GM12878 (cell line): ENCODE measurements around the gene HECTD3. TPM values are rescaled to one million over a fixed set of nuclear protein-coding genes. Genes with fewer than 3 reads are reported as not detected.

Source experiments
- ATAC-seq: fragments of 200-7000 bp; cut with Tn5 transposase; 3 replicates; pipeline ENCODE4 v1.9.1; 2020; ENCODE audit warnings: mild to moderate bottlenecking, moderate library complexity
- BruUV-seq: library from RNA; stranded (reverse); fragments of 400-500 nt; replicated peaks from 2 replicates; lab custom pipeline; 2021; lab: Mats Ljungman, UMichigan
- CTCF ChIA-PET: fragments of 300-600 bp; sonication (Branson Sonifier 250); formaldehyde crosslinking; extraction: SDS; loops from one replicate; lab custom pipeline; 2021; ENCODE audit warnings: inconsistent platforms; lab: Yijun Ruan, JAX
- POLR2A ChIA-PET: fragments of 350-600 bp; formaldehyde crosslinking; extraction: SDS; loops from one replicate; lab custom pipeline; 2021; ENCODE audit warnings: inconsistent platforms; lab: Charles Lee
- RAD21 ChIA-PET: fragments of 300-600 bp; sonication (Branson Sonifier 250); formaldehyde crosslinking; loops from one replicate; lab custom pipeline; 2023; ENCODE audit warnings: antibody characterized with exemption; ENCODE audit not compliant: unreplicated experiment; lab: Charles Lee
- SMC1A ChIA-PET: fragments of 300-600 bp; sonication (Branson Sonifier 250); formaldehyde crosslinking; loops from one replicate; lab custom pipeline; 2023; ENCODE audit not compliant: unreplicated experiment, uncharacterized antibody; lab: Charles Lee
- DNase-seq: peaks from one replicate; pipeline ENCODE4 v3.0.0-alpha.2; 2011; ENCODE audit warnings: low read depth, low spot score
- FAIRE-seq: peaks from 3 replicates; lab custom pipeline; 2011; peaks lifted over from hg19 to GRCh38; lab: Jason Lieb, UNC
- H2AFZ ChIP-seq: 2 replicates; pipeline ENCODE4 v1.6.0; 2011; ENCODE audit warnings: low read depth, low read length, control low read depth; ENCODE audit not compliant: control insufficient read depth
- H3K27ac ChIP-seq: 2 replicates; pipeline ENCODE4 v1.5.1; 2011; ENCODE audit warnings: control low read depth; ENCODE audit not compliant: control insufficient read depth, insufficient read depth
- H3K27me3 ChIP-seq, 2 experiments: replicated peaks in 1 of 2; 2 replicates each; pipeline versions ENCODE4 v1.6.0 to v1.6.1; 2011; ENCODE audit warnings: low read length in 1 of 2; ENCODE audit not compliant: control insufficient read depth in 2 of 2, insufficient read depth in 2 of 2
- H3K36me3 ChIP-seq, 2 experiments: 2 replicates each; pipeline ENCODE4 v1.5.1; 2011; ENCODE audit warnings: low read length in 1 of 2; ENCODE audit not compliant: control insufficient read depth in 2 of 2, insufficient read depth in 2 of 2
- H3K4me1 ChIP-seq: 2 replicates; pipeline ENCODE4 v1.6.1; 2011; ENCODE audit warnings: mild to moderate bottlenecking, low read length, moderate library complexity, mixed read lengths; ENCODE audit not compliant: control insufficient read depth, insufficient read depth
- H3K4me2 ChIP-seq: 2 replicates; pipeline ENCODE4 v1.6.0; 2011; ENCODE audit warnings: control low read depth; ENCODE audit not compliant: control insufficient read depth, insufficient read depth
- H3K4me3 ChIP-seq: fragments of 200-600 bp; sonication (generic); 2 replicates; pipeline ENCODE4 v1.5.1; 2016
- H3K79me2 ChIP-seq: 2 replicates; pipeline ENCODE4 v1.6.0; 2011; ENCODE audit warnings: low read length; ENCODE audit not compliant: control insufficient read depth, insufficient read depth
- H3K9ac ChIP-seq: 2 replicates; pipeline ENCODE4 v1.8.0; 2011; ENCODE audit warnings: low read length, control low read depth, mixed read lengths; ENCODE audit not compliant: control insufficient read depth, insufficient read depth
- H3K9me3 ChIP-seq: replicated peaks from 3 replicates; pipeline ENCODE4 v1.5.1; 2011; ENCODE audit warnings: mild to moderate bottlenecking, low read length; ENCODE audit not compliant: control insufficient read depth, insufficient read depth
- H4K20me1 ChIP-seq: 2 replicates; pipeline ENCODE4 v1.6.0; 2011; ENCODE audit not compliant: control insufficient read depth, insufficient read depth
- BCL3 ChIP-seq: IDR thresholded peaks from 2 replicates; pipeline ENCODE4 v1.6.1; 2011; ENCODE audit warnings: borderline replicate concordance, low read depth, mild to moderate bottlenecking, moderate library complexity, low read length; ENCODE audit not compliant: insufficient read depth, poor library complexity, severe bottlenecking
- E4F1 ChIP-seq: fragments of 450-650 bp; IDR thresholded peaks from 2 replicates; pipeline ENCODE4 v1.6.1; 2018; ENCODE audit warnings: borderline replicate concordance, mild to moderate bottlenecking; ENCODE audit not compliant: partially characterized antibody
- EGR1 ChIP-seq, 2 experiments: IDR thresholded peaks; 1 replicate in 1 of 2; 2 replicates in 1 of 2; pipeline ENCODE4 v1.6.1; 2011 to 2012; ENCODE audit warnings: low read depth in 2 of 2, low read length in 2 of 2, borderline replicate concordance in 1 of 2, mild to moderate bottlenecking in 1 of 2, moderate library complexity in 1 of 2
- MEF2B ChIP-seq: fragments of 450-650 bp; IDR thresholded peaks from 2 replicates; pipeline ENCODE4 v1.6.1; 2018; ENCODE audit warnings: mild to moderate bottlenecking, moderate library complexity; ENCODE audit not compliant: partially characterized antibody, poor library complexity, severe bottlenecking
- SMARCA5 ChIP-seq: fragments of 450-650 bp; IDR thresholded peaks from 2 replicates; pipeline ENCODE4 v1.6.1; 2017; ENCODE audit warnings: mild to moderate bottlenecking
- YY1 ChIP-seq: IDR thresholded peaks from 2 replicates; pipeline ENCODE4 v1.6.1; 2011; ENCODE audit warnings: low read depth, mild to moderate bottlenecking, low read length
- ZNF274 ChIP-seq: IDR thresholded peaks from one replicate; pipeline ENCODE4 v1.8.0; 2011; ENCODE audit not compliant: insufficient read length, insufficient read depth
- ZNF592 ChIP-seq: fragments of 450-650 bp; IDR thresholded peaks from 2 replicates; pipeline ENCODE4 v1.6.1; 2017; ENCODE audit warnings: mild to moderate bottlenecking, moderate library complexity
- WGBS: methylation state at CpG from one replicate; pipeline ENCODE4 v1.1.6; 2016; ENCODE audit warnings: low lambda C conversion rate; ENCODE audit not compliant: insufficient replicate concordance, insufficient coverage; ENCODE audit errors: missing lambda C conversion rate; 5-methylcytosine and 5-hydroxymethylcytosine counted together
- in situ Hi-C: fragments of 300-500 bp; cut with MboI; formaldehyde crosslinking; loops from 9 replicates; pipeline ENCODE4 v1.14.3; 2018; ENCODE audit warnings: mixed read lengths
- intact Hi-C: fragments of 100-400 bp; cut with micrococcal nuclease; formaldehyde crosslinking; loops from one replicate; pipeline ENCODE4 v1.14.2; 2022; ENCODE audit not compliant: unreplicated experiment
- polyA plus RNA-seq, 11 experiments: library from polyadenylated mRNA; depleted of rRNA in 4 of 11; unstranded in 6 of 11; stranded (reverse) in 5 of 11; fragments of >200 nt; fragmentation: Nextera tagmentation in 4 of 11; fragmentation: Illumina TruSeq in 1 of 11; extraction: Ambion mirVana in 4 of 11; extraction: Trizol in 1 of 11; gene quantifications; 1 replicate in 1 of 11; 2 replicates in 10 of 11; pipeline versions ENCODE4 v1.2.1 to v1.2.3, GENCODE V29; 2011 to 2016; ENCODE audit warnings: inconsistent platforms in 2 of 11, missing spikeins in 2 of 11, low read depth in 1 of 11
- total RNA-seq, 4 experiments: library from RNA; depleted of rRNA in 3 of 4; stranded (reverse); fragments of >200 nt in 3 of 4; fragmentation: Illumina TruSeq in 1 of 4; extraction: Trizol in 1 of 4; gene quantifications; 2 replicates each; pipeline versions ENCODE4 v1.2.1 to v1.2.3, GENCODE V29; 2013 to 2021

Gene HECTD3
- total and polyA plus RNA-seq, 10 of the 15 experiments (the other 5 are each of a cell fraction or from before 2014, with no cell fraction given): 3.4 to 30.4 (median 22.6) TPM

GRCh38 chr1:45016090-45016697, 5.1 kb upstream of the HECTD3 start:
- H4K20me1 ChIP-seq: no peaks in the 10 kb centered on the region
- H3K4me1 ChIP-seq: peaks cover 6% of the 10 kb centered on the region
- WGBS: 68% methylated on average over 2 of the region's 2 CpGs
- POLR2A ChIA-PET: interaction anchor here (0.8 kb wide), 1 partner anchor 286 kb away, joined by 4 read pairs; no protein-coding TSS in a partner anchor
- SMC1A ChIA-PET: interaction anchor here (1.0 to 12.5 kb wide), 4 partner anchors 19 to 476 kb away, joined by 3 to 284 read pairs (median 44); partner anchors contain the start of gene TESK2
- H3K9me3 ChIP-seq: no peaks in the 10 kb centered on the region
- DNase-seq: no peak
- in situ Hi-C loops: no loop called here
- H3K4me3 ChIP-seq: no peak overlapping the region
- H3K9ac ChIP-seq: no peak overlapping the region
- TF ChIP-seq SMARCA5: no peak
- TF ChIP-seq ZNF274: no peak
- no peak for TF ChIP-seq E4F1
- no peak for TF ChIP-seq ZNF592
- no peak for TF ChIP-seq YY1
- no peak for TF ChIP-seq MEF2B
- TF ChIP-seq EGR1 (IDR thresholded peaks at IDR 0.05; ENCODE audit: borderline replicate concordance in 1 of 2, low read depth in 2 of 2, low read length in 2 of 2): no peak
- no peak for TF ChIP-seq BCL3
- H3K27ac ChIP-seq: no peak overlapping the region
- peaks cover 4% of the 10 kb centered on the region for H3K79me2 ChIP-seq
- FAIRE-seq: no peak
- no peaks in the 10 kb centered on the region for H3K36me3 ChIP-seq
- H3K27me3 ChIP-seq: no peaks in the 10 kb centered on the region
- RAD21 ChIA-PET: interaction anchor here (1.0 to 12.5 kb wide), 4 partner anchors 35 to 478 kb away, joined by 3 to 313 read pairs (median 72); partner anchors contain the start of genes MUTYH, TESK2 and TOE1
- no peak overlapping the region for H3K4me2 ChIP-seq
- no peak for ATAC-seq
- no TSS peak for BruUV-seq
- intact Hi-C loops: loop anchor here (10.0 kb wide), 2 partner anchors 219 to 569 kb away; partner anchors contain the start of gene NASP
- no peak overlapping the region for H2AFZ ChIP-seq
- CTCF ChIA-PET: interaction anchor here (0.6 to 11.4 kb wide), 8 partner anchors 17 to 477 kb away, joined by 3 to 167 read pairs (median 4); partner anchors contain the start of genes MUTYH, TESK2 and TOE1
